HuH-7 (cell line): ENCODE data around the gene PSENEN.
"Not testable (repeated sequence)": the region's sequence is repeated elsewhere in the genome, so short reads cannot be mapped to it uniquely, and the experiment has no call there.

Experiments used
- DNase-seq: peaks from one replicate; pipeline ENCODE4 v3.0.0; 2011; ENCODE audit warnings: low spot score

Gene PSENEN

GRCh38 chr19:35751839-35752745 lies 6.6 kb downstream of the PSENEN start:
- DNase-seq: no peak

GRCh38 chr19:35752746-35753350 lies 7.4 kb downstream of the PSENEN start:
- DNase-seq: no peak

- DNase-seq: no peak
These were observed 8.4 kb downstream of the PSENEN start for GRCh38 chr19:35753634-35754369.

DNA sequence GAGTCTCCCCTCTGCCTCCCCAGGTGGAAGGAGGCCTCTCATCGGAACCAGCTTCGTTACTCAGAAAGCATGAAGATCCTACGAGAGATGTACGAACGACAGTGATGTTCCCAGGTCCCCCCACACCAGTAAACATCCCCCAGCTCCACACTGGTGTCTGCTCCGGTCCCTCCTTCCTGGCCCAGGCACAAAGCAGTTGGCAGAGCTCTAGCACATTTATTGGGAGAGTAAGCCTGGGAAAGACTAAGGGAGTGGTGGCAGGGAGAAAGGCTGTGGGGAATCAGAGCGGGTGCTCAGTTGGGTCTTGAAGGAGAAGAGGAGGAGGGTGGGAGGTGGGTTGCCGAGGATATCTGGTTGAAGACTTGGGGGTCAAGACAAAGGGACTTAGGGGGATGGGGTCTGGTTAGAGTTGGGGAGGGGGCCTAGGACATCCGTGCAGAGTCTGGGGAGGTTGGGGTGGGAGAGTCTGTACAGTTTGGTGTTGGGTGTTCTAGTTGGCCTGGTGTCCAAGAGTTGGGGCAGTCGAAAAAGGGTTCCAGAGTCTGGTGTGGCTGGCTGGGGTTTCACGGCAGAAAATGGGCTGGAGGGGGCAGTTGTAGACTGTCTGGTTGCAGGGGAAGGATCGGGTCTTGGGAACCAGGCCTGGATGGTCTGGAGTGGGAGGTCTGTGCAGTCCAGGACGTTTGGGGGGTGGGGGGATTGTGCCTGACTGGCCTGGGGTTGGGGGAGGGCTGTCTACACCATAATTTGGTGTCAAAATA lies 9.1 kb downstream of the PSENEN start:
- DNase-seq: no peak

- DNase-seq: no peak
These were observed 9.7 kb downstream of the PSENEN start for GRCh38 chr19:35755131-35755549.

DNA sequence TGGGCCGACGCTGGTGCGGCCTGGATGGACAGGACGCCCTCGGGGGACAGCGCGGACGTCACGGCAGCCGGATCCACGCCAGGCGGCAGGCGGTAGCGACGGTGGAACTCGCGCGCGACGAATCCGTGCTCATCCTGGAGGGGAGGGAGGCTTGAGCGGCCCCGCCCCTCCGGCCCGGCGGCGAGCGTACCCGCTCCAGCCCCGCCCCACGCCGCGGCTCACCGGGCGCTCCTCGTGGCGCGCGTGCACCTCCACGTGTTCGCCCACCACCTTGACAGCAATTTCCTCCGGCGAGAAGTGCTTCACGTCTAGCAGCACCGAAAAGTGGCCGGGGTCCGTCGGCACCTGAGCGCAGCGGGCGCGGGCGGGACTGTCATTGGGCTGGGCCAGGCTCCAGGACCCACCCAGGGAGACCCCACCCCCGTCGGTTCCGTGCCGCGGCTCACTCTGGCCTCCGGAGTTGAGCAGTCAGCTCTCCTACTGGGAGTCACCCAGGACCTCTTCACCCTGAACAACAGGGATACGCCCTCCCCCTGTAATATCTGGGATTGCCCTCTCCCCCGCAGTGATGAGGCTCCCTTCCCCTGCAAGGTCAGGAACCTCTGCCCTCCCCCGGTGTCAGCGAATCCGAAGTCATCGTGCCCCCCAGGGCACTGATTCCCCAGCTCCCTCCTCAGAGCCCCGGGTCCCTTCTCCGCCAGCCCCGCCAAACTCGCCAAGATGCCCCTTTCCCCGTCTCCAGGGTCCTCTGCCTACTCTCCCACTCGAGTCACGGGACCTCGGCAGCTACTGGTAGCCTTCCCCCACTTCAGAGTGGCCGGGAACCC lies 10.3 kb downstream of the PSENEN start:
- DNase-seq: no peak

- DNase-seq: no peak
These were observed 11.2 kb downstream of the PSENEN start, which contains the start of gene HSPB6 for GRCh38 chr19:35756377-35757230. Gene HSPB6, minus strand, starts transcription at chr19:35757029. Its CDS starts 21 bp downstream, at chr19:35757008.

GRCh38 chr19:35757231-35757748 lies 11.8 kb downstream of the PSENEN start:
- no peak for DNase-seq

DNA sequence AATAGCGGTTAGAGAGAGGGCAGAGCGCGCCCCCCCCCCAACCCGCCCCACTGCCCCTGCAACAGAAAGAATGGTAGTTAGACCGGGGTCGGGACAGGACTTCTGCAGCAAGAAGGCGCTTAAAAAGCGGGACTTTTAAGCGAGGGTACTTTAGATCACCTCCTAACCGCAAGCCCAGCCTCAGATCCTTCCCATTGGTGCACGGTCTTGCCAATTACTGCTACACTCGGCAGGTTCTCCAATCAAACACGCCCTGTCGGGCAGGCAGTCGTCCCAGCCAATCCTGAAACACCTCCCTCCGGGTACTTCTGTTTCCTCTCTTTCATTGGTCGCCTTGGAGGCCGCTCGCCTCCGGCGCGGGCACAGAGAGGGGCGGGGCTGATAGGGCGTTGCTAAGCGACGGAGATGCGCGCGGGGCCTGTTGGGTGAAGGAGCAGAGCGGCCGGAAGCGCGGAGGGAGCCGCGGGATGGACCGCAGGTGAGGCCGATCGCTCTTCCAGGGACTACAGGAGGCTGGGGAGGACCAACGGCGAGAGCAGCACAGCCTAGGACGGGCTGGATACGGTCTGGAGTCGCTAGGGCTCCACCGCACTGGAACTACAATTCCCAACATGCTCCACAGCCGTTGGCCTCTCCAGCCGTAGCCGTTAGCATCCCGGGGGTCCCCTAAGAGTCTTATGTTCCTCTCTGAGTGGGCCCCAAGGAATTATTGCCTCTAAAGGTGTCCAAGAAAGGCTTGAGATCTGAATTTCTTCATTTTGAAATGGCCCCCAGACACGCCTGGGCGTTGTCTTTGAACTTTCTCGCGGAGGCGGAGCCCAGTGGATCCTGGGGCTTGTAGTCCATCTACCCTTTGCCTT lies 12.5 kb downstream of the PSENEN start, which contains the start of gene PROSER3:
TSS of gene PROSER3 (plus strand) at position 428 of the 860 bp plus-strand sequence. CDS start at position 468, 40 bp downstream.
- peak; percentile 100 for DNase-seq

GRCh38 chr19:35759697-35760096 lies 14.2 kb downstream of the PSENEN start:
- DNase-seq: no peak

GRCh38 chr19:35760711-35761349 lies 15.4 kb downstream of the PSENEN start:
- no peak for DNase-seq

GRCh38 chr19:35764432-35765315 lies 19.2 kb downstream of the PSENEN start:
- no peak for DNase-seq

GRCh38 chr19:35766571-35767104 lies 21.2 kb downstream of the PSENEN start:
- no peak for DNase-seq

- no peak for DNase-seq
These were observed 22.0 kb downstream of the PSENEN start for GRCh38 chr19:35767288-35768081.

- no peak for DNase-seq
These were observed 22.6 kb downstream of the PSENEN start for GRCh38 chr19:35768082-35768421.

DNA sequence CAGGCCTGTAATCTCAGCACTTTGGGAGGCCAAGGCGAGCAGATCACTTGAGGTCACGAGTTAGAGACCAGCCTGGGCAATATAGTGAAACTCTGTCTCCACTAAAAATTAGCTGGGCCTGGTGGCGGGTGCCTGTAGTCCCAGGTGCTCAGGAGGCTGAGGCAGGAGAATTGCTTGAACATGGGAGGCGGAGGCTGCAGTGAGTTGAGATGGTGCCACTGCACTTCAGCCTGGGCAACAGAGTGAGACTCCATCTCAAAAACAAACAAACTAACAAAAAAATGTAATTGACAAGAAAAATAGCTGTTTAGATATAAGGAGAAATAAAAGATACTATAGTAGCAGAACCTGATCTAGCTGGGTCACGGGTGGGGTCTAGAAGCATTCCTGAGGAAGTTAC lies 26.9 kb downstream of the PSENEN start:
- DNase-seq: not testable (repeated sequence)
